BLaER1 treated with 17β-estradiol and CSF1 and Interleukin-3, amounts not matched to agents 10 nM and 100 nM (cell line): Measurements from ENCODE around the gene ASB3.
"Not testable (repeated sequence)": the region's sequence is repeated elsewhere in the genome, so short reads cannot be mapped to it uniquely, and the experiment has no call there.

Source experiments
- H3K27ac ChIP-seq, 11 experiments: shearing (Covaris generic); formaldehyde crosslinking; 2 replicates each; pipeline ENCODE4 v1.8.1; 2022
- H3K27me3 ChIP-seq, 11 experiments: shearing (Covaris generic); formaldehyde crosslinking; 2 replicates each; pipeline ENCODE4 v1.8.1; 2022
- H3K36me3 ChIP-seq, 11 experiments: shearing (Covaris generic); formaldehyde crosslinking; 2 replicates each; pipeline ENCODE4 v1.8.1; 2022
- H3K4me1 ChIP-seq, 10 experiments: shearing (Covaris generic); formaldehyde crosslinking; 2 replicates each; pipeline ENCODE4 v1.8.1; 2022
- H3K4me2 ChIP-seq, 11 experiments: shearing (Covaris generic); formaldehyde crosslinking; 2 replicates each; pipeline ENCODE4 v1.8.1; 2022
- H3K4me3 ChIP-seq, 10 experiments: shearing (Covaris generic); formaldehyde crosslinking; 2 replicates each; pipeline ENCODE4 v1.8.1; 2022
- H3K9ac ChIP-seq, 11 experiments: shearing (Covaris generic); formaldehyde crosslinking; 2 replicates each; pipeline ENCODE4 v1.8.1; 2022
- H3K9me3 ChIP-seq, 11 experiments: shearing (Covaris generic); formaldehyde crosslinking; replicated peaks in 1 of 11; 2 replicates each; pipeline ENCODE4 v1.8.1; 2022
- H4K20me1 ChIP-seq, 11 experiments: shearing (Covaris generic); formaldehyde crosslinking; 2 replicates each; pipeline ENCODE4 v1.8.1; 2022
- Cebpa-rat ChIP-seq, 11 experiments: shearing (Covaris generic); IDR thresholded peaks; 2 replicates each; pipeline ENCODE4 v1.8.1; 2022

Gene ASB3

DNA sequence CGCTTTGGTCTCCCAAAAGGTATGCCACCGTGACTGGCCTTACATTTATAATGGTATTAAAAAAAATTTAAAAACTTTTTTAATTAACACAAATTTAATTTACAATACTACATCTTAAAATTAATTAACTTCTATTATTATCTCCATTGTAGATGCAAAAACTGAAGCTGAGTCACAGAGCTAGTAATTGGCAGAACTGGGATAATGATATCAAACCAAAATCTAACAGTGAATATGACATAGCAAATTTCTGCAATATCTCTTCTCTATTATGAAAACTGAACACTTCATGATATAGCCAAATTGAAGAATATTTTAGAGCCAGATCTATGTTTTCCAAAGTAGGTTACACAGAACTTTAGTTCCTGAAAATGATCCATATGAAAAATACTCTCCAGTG, 85.5 kb downstream of the ASB3 start:
- no peak overlapping the region for H3K27ac ChIP-seq
- no peaks in the 10 kb centered on the region for H4K20me1 ChIP-seq
- TF ChIP-seq Cebpa-rat (IDR thresholded peaks at IDR 0.05), result no peak
- no peak overlapping the region for H3K4me2 ChIP-seq
- H3K9ac ChIP-seq, result no peak overlapping the region
- no peaks in the 10 kb centered on the region for H3K27me3 ChIP-seq
- no peaks in the 10 kb centered on the region for H3K4me1 ChIP-seq
- H3K36me3 ChIP-seq, result peaks cover 36 to 56% (median 46%) of the 10 kb centered on the region in 11 experiments
- peaks cover 0 to 10% (median 3%) of the 10 kb centered on the region in 11 experiments; a peak in 6 of 22 replicates for H3K9me3 ChIP-seq
- no peak overlapping the region for H3K4me3 ChIP-seq

DNA sequence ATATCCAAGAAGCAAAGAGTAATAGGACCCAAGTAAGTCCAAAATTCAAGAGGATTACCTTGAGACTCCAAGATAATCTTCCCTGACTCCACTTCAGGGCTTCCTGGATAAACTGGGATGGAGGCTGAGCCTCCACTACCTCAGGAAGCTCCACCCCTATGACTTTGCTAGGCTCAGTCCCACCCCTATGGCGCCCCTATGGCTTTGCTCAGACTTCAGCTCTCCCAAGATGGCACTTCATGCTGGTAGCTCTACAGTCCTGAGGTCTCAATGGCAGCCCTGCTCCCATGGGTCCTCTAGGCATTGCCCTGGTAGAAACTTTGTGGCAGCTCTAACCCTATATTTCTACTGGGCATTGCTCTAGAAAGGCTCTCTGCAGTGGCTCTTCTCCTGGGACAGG, 89.1 kb downstream of the ASB3 start:
- Histone ChIP-seq H3K4me2 (no peak overlapping the region), H3K27me3 (no peaks in the 10 kb centered on the region), H3K4me1 (no peaks in the 10 kb centered on the region), H3K36me3 (peaks cover 37 to 55% (median 49%) of the 10 kb centered on the region in 11 experiments), H3K4me3 (no peak overlapping the region), H3K9me3 (peaks cover 0 to 10% (median 3%) of the 10 kb centered on the region in 11 experiments; a peak in 6 of 22 replicates), H3K27ac (no peak overlapping the region), H4K20me1 (no peaks in the 10 kb centered on the region), H3K9ac (no peak overlapping the region)
- no peak for TF ChIP-seq Cebpa-rat (IDR thresholded peaks at IDR 0.05)

DNA sequence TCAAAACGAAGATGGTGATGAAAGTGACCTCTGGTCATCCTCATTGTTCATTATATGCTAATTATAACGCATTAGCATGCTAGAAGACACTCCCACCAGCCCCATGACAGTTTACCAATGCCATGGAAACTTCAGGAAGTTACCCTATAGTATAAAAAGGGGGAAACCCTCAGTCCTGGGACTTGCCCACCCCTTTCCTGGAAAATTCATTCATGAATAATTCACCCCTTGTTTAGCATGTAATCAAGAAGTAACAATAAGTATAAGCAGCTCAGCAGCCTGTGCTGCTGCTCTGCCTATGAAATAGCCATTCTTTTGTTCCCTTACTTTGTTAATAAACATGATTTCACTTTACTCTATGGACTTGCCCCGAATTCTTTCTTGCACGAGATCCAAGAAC, 89.7 kb downstream of the ASB3 start:
- Histone ChIP-seq H3K4me3 (no peak overlapping the region), H4K20me1 (no peaks in the 10 kb centered on the region), H3K9ac (no peak overlapping the region), H3K27ac (no peak overlapping the region), H3K9me3 (peaks cover 0 to 10% (median 3%) of the 10 kb centered on the region in 11 experiments; a peak in 6 of 22 replicates), H3K4me2 (no peak overlapping the region), H3K27me3 (no peaks in the 10 kb centered on the region), H3K4me1 (no peaks in the 10 kb centered on the region), H3K36me3 (peaks cover 37 to 61% (median 50%) of the 10 kb centered on the region in 11 experiments)
- no peak for TF ChIP-seq Cebpa-rat (IDR thresholded peaks at IDR 0.05)

DNA sequence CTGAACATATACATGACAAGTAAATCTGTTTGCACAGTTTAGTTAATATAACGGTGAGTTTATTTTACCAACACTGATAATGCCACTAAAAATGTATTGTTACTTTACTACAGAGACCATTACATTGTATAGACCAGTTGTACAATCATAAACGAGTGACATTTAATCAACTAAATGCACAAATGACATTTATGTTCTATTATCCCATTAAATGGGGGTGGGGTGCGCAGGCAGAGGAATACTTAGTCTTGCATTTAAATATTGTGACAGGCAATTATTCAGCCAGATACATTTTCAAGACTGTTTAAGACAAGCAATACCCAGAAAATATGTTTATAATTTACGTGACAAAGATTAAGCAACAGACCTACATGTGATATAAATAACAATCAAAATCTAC, 91.2 kb downstream of the ASB3 start:
- Histone ChIP-seq H3K27me3 (no peaks in the 10 kb centered on the region), H3K27ac (no peak overlapping the region), H3K4me2 (no peak overlapping the region), H3K9ac (no peak overlapping the region), H4K20me1 (no peaks in the 10 kb centered on the region), H3K4me3 (no peak overlapping the region), H3K4me1 (no peaks in the 10 kb centered on the region), H3K36me3 (peaks cover 43 to 72% (median 59%) of the 10 kb centered on the region in 11 experiments), H3K9me3 (peaks cover 0 to 10% (median 3%) of the 10 kb centered on the region in 11 experiments; a peak in 6 of 22 replicates)
- no peak for TF ChIP-seq Cebpa-rat (IDR thresholded peaks at IDR 0.05)

DNA sequence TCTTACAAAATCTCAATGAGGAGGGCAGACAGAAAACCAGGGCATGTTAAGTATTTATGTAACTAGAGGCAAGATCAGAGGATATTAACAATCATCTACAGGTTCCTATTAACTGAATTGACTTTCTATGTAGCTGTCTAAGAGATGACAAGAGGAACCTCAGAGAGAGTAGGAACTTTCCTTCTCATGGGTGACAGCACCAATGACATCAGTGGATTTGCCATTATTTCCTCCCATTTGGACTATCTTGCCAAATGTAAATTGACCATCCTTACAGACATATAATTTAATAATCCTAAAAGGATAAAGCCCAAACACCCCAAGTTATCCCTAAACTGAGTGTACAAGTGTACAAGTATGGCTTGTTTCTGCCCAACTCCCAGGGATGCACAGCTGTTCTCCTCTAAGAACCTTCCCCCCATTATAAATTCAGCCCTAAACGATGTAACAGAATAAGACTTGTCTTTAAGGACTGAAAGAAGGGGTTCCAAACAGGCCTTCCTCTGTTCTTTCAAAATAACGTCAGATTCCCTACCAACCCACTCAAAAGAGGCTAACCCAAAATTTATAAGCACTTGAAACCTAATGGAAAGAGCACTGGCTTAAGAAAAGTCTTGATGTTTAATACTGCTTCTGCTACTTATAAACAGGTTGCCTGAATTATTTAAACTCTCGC, 92.5 kb downstream of the ASB3 start:
- Histone ChIP-seq H3K27ac (no peak overlapping the region), H3K36me3 (peaks cover 30 to 72% (median 58%) of the 10 kb centered on the region in 11 experiments), H3K27me3 (no peaks in the 10 kb centered on the region), H3K4me2 (no peak overlapping the region), H3K9me3 (peaks cover 0 to 7% (median 0%) of the 10 kb centered on the region in 11 experiments; a peak in 5 of 22 replicates), H3K9ac (no peak overlapping the region), H3K4me1 (no peaks in the 10 kb centered on the region), H4K20me1 (no peaks in the 10 kb centered on the region), H3K4me3 (no peak overlapping the region)
- TF ChIP-seq Cebpa-rat (IDR thresholded peaks at IDR 0.05), result no peak

DNA sequence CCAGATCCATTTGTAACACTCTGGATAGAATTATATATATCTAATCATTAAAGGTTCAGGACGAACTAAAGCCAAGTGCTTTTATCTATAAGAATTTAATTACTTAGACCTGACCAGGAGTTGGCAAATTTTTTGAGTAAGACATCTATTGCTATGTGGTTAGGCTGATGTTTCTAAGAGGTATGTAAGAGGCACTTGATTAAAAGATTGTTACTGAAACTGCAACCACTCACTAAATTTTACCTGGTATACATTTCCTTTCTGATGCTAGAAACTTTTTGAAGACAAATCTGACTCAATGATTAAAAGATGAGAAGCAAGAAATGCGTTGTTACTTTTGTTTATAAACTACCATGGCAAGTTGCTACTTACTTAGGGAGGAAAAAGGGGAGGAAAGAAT, 95.9 kb downstream of the ASB3 start:
- no peak for TF ChIP-seq Cebpa-rat (IDR thresholded peaks at IDR 0.05)
- H3K27ac ChIP-seq, result no peak overlapping the region
- peaks cover 30 to 80% (median 60%) of the 10 kb centered on the region in 11 experiments for H3K36me3 ChIP-seq

DNA sequence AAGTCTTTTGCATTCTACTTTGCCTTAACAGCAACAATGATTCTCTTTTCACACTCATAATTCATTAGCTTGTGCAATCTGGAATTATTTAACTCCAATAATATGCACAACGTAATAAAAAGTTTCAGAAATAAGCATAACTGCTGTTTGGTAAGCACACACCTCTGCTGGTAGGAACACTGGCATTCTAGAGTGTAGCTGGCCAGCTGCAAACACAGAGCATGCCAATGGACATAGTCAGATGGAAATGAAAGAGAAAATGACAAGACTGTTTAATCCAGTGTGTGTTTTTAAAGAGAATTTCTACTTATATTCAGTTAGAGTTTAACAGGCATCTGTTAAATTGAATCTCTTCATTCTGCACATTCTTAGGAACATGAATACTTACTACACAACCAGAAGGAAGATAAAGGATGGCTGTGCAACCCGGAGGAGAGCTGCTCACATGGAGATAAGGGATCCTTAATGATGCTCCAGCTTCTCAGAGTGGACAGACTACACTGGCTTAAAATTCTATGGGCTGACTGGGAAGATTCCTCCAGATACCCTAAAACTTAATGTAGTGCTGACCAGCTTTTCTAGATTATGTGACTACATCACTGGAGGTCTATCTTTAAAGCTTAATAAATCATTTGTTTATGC, 113.8 kb downstream of the ASB3 start:
- no peak overlapping the region for H3K9ac ChIP-seq
- H3K36me3 ChIP-seq, result peaks cover 17 to 53% (median 28%) of the 10 kb centered on the region in 11 experiments
- H3K9me3 ChIP-seq, result peaks cover under 1 to 11% (median 5%) of the 10 kb centered on the region in 11 experiments; a peak in 15 of 22 replicates
- no peak for TF ChIP-seq Cebpa-rat (IDR thresholded peaks at IDR 0.05)
- no peak overlapping the region for H3K27ac ChIP-seq
- no peak overlapping the region for H3K4me2 ChIP-seq
- no peak overlapping the region for H3K4me3 ChIP-seq
- H3K4me1 ChIP-seq, result no peaks in the 10 kb centered on the region
- no peaks in the 10 kb centered on the region for H3K27me3 ChIP-seq
- H4K20me1 ChIP-seq, result no peaks in the 10 kb centered on the region

More for the DNA sequence above, 95.9 kb downstream of the ASB3 start:
- H4K20me1 ChIP-seq, result no peaks in the 10 kb centered on the region
- H3K9me3 ChIP-seq, result no peaks in the 10 kb centered on the region
- no peak overlapping the region for H3K9ac ChIP-seq
- H3K4me3 ChIP-seq, result no peak overlapping the region
- no peak overlapping the region for H3K4me2 ChIP-seq
- no peaks in the 10 kb centered on the region for H3K27me3 ChIP-seq
- no peaks in the 10 kb centered on the region for H3K4me1 ChIP-seq

DNA sequence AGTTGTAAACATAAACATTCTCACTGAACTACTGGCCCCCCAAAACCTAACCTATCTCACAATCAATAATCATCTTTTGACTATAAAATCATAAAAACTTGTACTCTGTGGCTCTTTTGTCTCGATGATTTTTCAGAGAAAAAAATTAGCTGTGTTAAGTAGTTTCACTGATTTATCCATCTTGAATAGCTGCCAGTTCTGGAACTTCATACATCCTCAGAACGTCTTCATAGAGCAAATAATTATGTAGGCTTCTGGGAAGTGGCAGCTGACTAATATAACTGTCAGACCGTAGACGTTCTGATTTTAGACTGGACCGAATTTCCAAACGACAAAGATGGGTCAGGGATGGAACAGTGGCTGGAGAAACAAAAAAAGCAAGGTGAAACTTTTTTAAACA, 116.4 kb downstream of the ASB3 start:
- TF ChIP-seq Cebpa-rat (IDR thresholded peaks at IDR 0.05), result no peak
- no peaks in the 10 kb centered on the region for H3K27me3 ChIP-seq

DNA sequence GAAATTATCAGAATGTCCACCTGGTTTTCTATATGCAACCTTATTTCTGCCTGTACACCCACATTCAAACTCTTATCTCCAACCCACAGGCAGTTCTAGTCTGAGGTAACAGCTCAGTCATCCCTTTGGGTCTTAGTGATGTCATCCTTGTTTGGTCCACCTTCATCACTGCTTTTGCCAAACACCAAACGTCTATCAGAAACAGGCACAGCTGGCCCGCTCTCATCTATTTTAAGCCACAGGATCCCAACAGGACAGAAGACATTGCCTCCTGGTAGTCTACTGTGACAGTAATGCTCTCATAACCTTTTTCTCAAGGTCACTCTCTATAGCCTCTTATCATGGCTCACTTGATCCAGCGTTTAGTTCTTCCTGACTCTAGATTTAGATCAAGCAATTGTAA, 118.1 kb downstream of the ASB3 start:
- Histone ChIP-seq H3K4me3 (no peak overlapping the region), H3K9me3 (peaks cover 6 to 16% (median 10%) of the 10 kb centered on the region in 11 experiments; a peak in 17 of 22 replicates), H3K4me1 (no peaks in the 10 kb centered on the region), H3K4me2 (no peak overlapping the region), H3K27me3 (no peaks in the 10 kb centered on the region), H3K36me3 (peaks cover 17 to 54% (median 30%) of the 10 kb centered on the region in 11 experiments), H3K9ac (no peak overlapping the region), H4K20me1 (no peaks in the 10 kb centered on the region), H3K27ac (no peak overlapping the region)
- no peak for TF ChIP-seq Cebpa-rat (IDR thresholded peaks at IDR 0.05)

More for the DNA sequence above, 116.4 kb downstream of the ASB3 start:
- Histone ChIP-seq H3K4me2 (no peak overlapping the region), H3K9ac (no peak overlapping the region), H4K20me1 (no peaks in the 10 kb centered on the region), H3K4me1 (no peaks in the 10 kb centered on the region), H3K36me3 (peaks cover 17 to 54% (median 30%) of the 10 kb centered on the region in 11 experiments), H3K4me3 (no peak overlapping the region), H3K27ac (no peak overlapping the region), H3K9me3 (peaks cover 5 to 16% (median 10%) of the 10 kb centered on the region in 11 experiments; a peak in 17 of 22 replicates)

DNA sequence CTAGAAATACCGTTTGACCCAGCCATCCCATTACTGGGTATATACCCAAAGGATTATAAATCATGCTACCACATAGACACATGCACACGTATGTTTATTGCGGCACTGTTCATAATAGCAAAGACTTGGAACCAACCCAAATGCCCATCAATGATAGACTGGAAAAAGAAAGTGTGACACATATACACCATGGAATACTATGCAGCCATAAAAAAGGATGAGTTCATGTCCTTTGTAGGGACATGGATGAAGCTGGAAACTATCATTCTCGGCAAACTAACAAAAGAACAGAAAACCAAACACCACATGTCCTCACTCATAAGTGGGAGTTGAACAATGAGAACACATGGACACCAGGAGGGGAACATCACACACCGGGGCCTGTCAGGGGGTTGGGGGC, 119.6 kb downstream of the ASB3 start:
- H4K20me1 ChIP-seq, H3K9ac ChIP-seq, H3K4me2 ChIP-seq, H3K4me3 ChIP-seq, H3K4me1 ChIP-seq, H3K27me3 ChIP-seq, H3K27ac ChIP-seq: not testable (repeated sequence)
- peaks cover 17 to 43% (median 26%) of the 10 kb centered on the region in 11 experiments for H3K36me3 ChIP-seq
- H3K9me3 ChIP-seq, result peaks cover 6 to 16% (median 10%) of the 10 kb centered on the region in 11 experiments; a peak in 17 of 22 replicates
